ENCODE results near the gene TNFSF8. TPM values are rescaled to one million over a fixed set of nuclear protein-coding genes. Genes with fewer than 3 reads are reported as not detected.

Gene TNFSF8
- total RNA-seq, 4 donors from 2014 or later = 0.51 to 1.5 (median 1.1) TPM

GRCh38 chr9:114902786-114903524, 27.4 kb downstream of the TNFSF8 start:
- no peak overlapping the region for H3K4me3 ChIP-seq
- TF ChIP-seq POLR2A (IDR thresholded peaks at IDR 0.05) = no peak
- TF ChIP-seq, protein P1, sequence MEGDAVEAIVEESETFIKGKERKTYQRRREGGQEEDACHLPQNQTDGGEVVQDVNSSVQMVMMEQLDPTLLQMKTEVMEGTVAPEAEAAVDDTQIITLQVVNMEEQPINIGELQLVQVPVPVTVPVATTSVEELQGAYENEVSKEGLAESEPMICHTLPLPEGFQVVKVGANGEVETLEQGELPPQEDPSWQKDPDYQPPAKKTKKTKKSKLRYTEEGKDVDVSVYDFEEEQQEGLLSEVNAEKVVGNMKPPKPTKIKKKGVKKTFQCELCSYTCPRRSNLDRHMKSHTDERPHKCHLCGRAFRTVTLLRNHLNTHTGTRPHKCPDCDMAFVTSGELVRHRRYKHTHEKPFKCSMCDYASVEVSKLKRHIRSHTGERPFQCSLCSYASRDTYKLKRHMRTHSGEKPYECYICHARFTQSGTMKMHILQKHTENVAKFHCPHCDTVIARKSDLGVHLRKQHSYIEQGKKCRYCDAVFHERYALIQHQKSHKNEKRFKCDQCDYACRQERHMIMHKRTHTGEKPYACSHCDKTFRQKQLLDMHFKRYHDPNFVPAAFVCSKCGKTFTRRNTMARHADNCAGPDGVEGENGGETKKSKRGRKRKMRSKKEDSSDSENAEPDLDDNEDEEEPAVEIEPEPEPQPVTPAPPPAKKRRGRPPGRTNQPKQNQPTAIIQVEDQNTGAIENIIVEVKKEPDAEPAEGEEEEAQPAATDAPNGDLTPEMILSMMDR (IDR thresholded peaks at IDR 0.05) = no peak
- no peaks in the 10 kb centered on the region for H3K27me3 ChIP-seq
- no peaks in the 10 kb centered on the region for H3K9me3 ChIP-seq
- H3K36me3 ChIP-seq = no peaks in the 10 kb centered on the region
- intact Hi-C loops (cut with DNase I; ENCODE audit: low total_unique reads) = no loop called here
- no peak for DNase-seq
- no peak overlapping the region for H3K27ac ChIP-seq
- H3K4me1 ChIP-seq = no peaks in the 10 kb centered on the region

DNA sequence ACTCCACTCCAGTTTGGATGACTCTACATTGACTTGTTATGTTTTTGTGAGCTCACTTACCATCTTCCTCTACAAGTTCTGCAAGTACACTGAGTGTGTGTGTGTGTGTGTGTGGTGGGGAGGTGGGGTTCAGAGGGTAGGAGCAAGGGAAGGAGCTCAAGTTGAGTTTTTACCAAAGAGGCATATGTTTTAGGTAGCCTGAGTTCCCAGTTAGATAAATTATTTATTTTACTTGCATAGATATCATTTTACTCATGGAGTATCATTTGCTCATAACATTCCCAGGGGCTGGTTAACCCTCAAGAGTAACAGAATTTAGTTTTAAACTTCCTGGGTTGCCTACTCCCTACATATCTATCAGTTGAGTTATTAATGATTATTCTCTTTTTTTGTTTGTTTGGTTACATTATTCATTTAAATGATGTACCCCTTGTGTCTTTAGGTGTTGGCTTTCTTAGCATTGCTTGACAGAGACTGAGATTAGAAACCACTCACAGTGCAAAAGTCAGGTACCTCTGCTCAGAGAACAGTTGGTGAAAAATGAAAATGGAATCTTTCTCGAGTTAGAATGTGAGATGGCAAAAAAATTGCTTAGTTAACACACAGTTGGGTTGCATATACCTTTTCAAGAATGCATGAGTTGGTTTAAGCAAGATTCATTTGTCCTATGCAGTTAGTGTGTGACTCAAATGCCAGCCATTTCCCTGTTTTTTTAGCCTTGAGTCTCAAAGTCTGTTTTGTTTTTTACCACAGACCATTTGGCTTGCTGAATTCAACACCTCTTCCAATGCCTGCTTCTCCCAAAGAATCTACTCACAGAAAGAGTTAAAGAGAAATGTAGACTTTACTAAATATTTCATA, 29.2 kb downstream of the TNFSF8 start:
- intact Hi-C loops (cut with DNase I; ENCODE audit: low total_unique reads) = no loop called here
- TF ChIP-seq, protein P1 (IDR thresholded peaks at IDR 0.05) = no peak
- TF ChIP-seq POLR2A (IDR thresholded peaks at IDR 0.05) = no peak
- H3K9me3 ChIP-seq = no peaks in the 10 kb centered on the region

DNA sequence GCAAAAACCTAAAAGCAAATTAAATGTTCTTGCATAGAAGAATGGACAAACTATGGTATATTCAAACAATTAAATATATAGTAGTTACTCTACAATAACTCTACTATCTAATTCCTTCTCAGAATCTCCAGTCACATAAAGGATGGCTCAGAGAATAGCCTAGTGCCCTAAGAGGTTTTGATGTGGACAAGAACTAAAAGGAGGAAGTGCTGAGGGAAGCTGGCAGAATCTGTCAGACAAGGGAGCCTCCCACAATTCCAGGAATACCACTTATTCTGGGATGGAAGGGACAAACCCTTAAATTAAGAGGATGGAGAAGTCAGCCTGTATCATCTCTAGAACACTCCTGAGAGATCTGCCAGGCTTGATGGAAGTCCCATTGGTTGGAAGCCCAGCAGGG, 30.4 kb downstream of the TNFSF8 start:
- no peaks in the 10 kb centered on the region for H3K9me3 ChIP-seq
- H3K4me3 ChIP-seq = no peak overlapping the region
- H3K27ac ChIP-seq = no peak overlapping the region
- H3K4me1 ChIP-seq = no peaks in the 10 kb centered on the region
- no peak for DNase-seq
- intact Hi-C loops (cut with DNase I; ENCODE audit: low total_unique reads) = no loop called here
- H3K36me3 ChIP-seq = no peaks in the 10 kb centered on the region
- no peak for TF ChIP-seq POLR2A (IDR thresholded peaks at IDR 0.05)
- TF ChIP-seq, protein P1 (IDR thresholded peaks at IDR 0.05) = no peak
- H3K27me3 ChIP-seq = no peaks in the 10 kb centered on the region

More for the DNA sequence above, 29.2 kb downstream of the TNFSF8 start:
- Histone ChIP-seq H3K27me3 (no peaks in the 10 kb centered on the region), H3K4me1 (no peaks in the 10 kb centered on the region), H3K27ac (no peak overlapping the region), H3K4me3 (no peak overlapping the region), H3K36me3 (no peaks in the 10 kb centered on the region)
- no peak for DNase-seq

GRCh38 chr9:114899461-114899860, 30.9 kb downstream of the TNFSF8 start:
- Histone ChIP-seq H3K27me3 (no peaks in the 10 kb centered on the region), H3K36me3 (no peaks in the 10 kb centered on the region), H3K9me3 (no peaks in the 10 kb centered on the region), H3K4me1 (no peaks in the 10 kb centered on the region), H3K27ac (no peak overlapping the region), H3K4me3 (no peak overlapping the region)
- DNase-seq = no peak
- intact Hi-C loops (cut with DNase I; ENCODE audit: low total_unique reads) = no loop called here
- TF ChIP-seq POLR2A (IDR thresholded peaks at IDR 0.05) = no peak
- TF ChIP-seq, protein P1 (IDR thresholded peaks at IDR 0.05) = no peak

DNA sequence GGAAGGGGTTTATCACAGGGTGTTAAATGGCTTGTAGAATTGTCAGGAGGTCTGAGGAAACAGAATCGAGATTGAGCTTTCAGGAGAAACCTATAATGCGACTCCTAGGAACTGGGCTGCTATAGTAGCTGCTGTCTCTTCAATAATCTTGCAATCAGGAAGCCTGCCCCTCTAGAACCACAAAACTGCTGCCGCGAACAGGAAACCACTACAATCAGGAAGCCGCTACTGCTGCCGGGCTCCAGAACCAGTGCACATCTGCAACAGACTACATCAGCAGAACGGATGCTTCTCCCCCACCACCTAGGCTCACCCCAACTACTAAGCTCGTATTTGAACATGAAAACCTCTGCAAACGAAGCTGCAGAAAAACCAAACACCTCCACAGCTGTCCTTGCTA, 31.6 kb downstream of the TNFSF8 start:
- Histone ChIP-seq H3K9me3 (no peaks in the 10 kb centered on the region), H3K4me3 (no peak overlapping the region), H3K27me3 (no peaks in the 10 kb centered on the region), H3K4me1 (no peaks in the 10 kb centered on the region), H3K36me3 (no peaks in the 10 kb centered on the region), H3K27ac (no peak overlapping the region)
- intact Hi-C loops (cut with DNase I; ENCODE audit: low total_unique reads) = no loop called here
- TF ChIP-seq POLR2A (IDR thresholded peaks at IDR 0.05) = no peak
- TF ChIP-seq, protein P1 (IDR thresholded peaks at IDR 0.05) = no peak
- no peak for DNase-seq
